NB4 (cell line): ENCODE results near the gene SERPINF2.
A peak's percentile ranks its signal among the peaks of the same experiment; 100 is the strongest.
"Not testable (repeated sequence)": the region's sequence is repeated elsewhere in the genome, so short reads cannot be mapped to it uniquely, and the experiment has no call there.

Source experiments
- DNase-seq: peaks from one replicate; pipeline ENCODE4 v3.0.0; 2010; ENCODE audit warnings: low read depth
- H3K4me3 ChIP-seq: one replicate; pipeline ENCODE4 v1.5.1; 2011; ENCODE audit warnings: mild to moderate bottlenecking, low read depth, low read length, moderate library complexity
- MYC ChIP-seq: IDR thresholded peaks from 2 replicates; pipeline ENCODE4 v1.6.1; 2011; ENCODE audit warnings: low read depth, low read length
- POLR2A ChIP-seq: IDR thresholded peaks from 2 replicates; pipeline ENCODE4 v1.6.1; 2011; ENCODE audit warnings: mild to moderate bottlenecking; ENCODE audit not compliant: insufficient read length; ENCODE audit errors: extremely low read depth
- TF ChIP-seq, protein P1 (sequence below): IDR thresholded peaks from 2 replicates; pipeline ENCODE4 v1.6.1; 2011; ENCODE audit warnings: low read depth, low read length
- TF ChIP-seq, protein P2 (sequence below): IDR thresholded peaks from one replicate; pipeline ENCODE4 v1.5.1; 2012; ENCODE audit warnings: low read depth, low read length

The SERPINF2 gene

DNA sequence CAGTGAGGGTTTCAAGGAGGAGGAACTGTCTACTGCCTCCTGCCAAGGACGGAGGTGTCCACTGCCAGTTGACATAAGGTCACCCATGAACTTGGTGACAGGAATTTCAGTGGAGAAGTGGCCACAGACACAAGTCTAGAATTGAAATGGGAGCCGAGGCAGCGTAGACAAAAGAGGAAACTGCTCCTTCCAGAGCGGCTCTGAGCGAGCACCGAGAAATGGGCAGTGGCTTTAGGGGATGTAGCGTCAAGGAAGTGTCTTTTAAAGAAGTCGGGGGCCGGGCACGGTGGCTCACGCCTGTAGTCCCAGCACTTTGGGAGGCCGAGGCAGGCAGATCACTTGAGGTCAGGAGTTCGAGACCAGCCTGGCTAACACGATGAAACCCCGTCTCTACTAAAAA, 16.1 kb downstream of the SERPINF2 start:
- TF ChIP-seq, protein P1, sequence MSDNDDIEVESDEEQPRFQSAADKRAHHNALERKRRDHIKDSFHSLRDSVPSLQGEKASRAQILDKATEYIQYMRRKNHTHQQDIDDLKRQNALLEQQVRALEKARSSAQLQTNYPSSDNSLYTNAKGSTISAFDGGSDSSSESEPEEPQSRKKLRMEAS: no peak
- TF ChIP-seq, protein P2, sequence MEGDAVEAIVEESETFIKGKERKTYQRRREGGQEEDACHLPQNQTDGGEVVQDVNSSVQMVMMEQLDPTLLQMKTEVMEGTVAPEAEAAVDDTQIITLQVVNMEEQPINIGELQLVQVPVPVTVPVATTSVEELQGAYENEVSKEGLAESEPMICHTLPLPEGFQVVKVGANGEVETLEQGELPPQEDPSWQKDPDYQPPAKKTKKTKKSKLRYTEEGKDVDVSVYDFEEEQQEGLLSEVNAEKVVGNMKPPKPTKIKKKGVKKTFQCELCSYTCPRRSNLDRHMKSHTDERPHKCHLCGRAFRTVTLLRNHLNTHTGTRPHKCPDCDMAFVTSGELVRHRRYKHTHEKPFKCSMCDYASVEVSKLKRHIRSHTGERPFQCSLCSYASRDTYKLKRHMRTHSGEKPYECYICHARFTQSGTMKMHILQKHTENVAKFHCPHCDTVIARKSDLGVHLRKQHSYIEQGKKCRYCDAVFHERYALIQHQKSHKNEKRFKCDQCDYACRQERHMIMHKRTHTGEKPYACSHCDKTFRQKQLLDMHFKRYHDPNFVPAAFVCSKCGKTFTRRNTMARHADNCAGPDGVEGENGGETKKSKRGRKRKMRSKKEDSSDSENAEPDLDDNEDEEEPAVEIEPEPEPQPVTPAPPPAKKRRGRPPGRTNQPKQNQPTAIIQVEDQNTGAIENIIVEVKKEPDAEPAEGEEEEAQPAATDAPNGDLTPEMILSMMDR: no peak
- no peak for TF ChIP-seq MYC
- no peak for TF ChIP-seq POLR2A
- DNase-seq: no peak

DNA sequence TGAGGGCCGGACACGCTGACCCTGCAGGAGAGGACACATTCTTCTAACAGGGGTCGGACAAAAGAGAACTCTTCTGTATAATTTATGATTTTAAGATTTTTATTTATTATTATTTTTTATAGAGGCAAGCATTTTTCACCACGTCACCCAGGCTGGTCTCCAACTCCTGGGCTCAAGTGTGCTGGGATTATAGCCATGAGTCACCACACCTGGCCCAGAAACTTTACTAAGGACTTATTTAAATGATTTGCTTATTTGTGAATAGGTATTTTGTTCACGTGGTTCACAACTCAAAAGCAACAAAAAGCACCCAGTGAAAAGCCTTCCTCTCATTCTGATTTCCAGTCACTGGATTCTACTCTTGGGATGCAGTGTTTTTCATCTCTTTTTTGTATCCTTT, 16.9 kb downstream of the SERPINF2 start:
- TF ChIP-seq, protein P1: no peak
- TF ChIP-seq MYC (no peak), POLR2A (no peak)
- TF ChIP-seq, protein P2: no peak

More for the DNA sequence above, 16.1 kb downstream of the SERPINF2 start:
- H3K4me3 ChIP-seq: no peak overlapping the region

DNA sequence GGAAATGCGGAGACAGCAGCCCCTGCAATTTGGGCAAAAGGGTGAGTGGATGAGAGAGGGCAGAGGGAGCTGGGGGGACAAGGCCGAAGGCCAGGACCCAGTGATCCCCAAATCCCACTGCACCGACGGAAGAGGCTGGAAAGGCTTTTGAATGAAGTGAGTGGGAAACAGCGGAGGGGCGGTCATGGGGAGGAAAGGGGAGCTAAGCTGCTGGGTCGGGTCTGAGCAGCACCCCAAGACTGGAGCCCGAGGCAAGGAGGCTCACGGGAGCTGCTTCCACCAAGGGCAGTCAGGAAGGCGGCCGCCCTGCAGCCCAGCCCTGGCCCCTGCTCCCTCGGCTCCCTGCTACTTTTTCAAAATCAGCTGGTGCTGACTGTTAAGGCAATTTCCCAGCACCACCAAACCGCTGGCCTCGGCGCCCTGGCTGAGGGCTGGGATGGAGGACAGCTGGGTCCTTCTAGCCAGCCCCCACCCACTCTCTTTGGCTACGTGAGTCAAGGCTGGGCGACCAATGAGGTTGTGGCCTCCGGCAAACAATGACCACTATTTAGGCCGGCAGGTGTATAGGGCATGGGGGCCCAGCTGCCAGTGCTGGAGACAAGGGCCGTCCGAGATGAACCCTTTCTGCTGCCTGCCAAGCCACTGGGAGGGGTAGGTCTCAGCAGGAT, 19.7 kb downstream of the SERPINF2 start:
- no peak overlapping the region for H3K4me3 ChIP-seq
- no peak for DNase-seq
- TF ChIP-seq POLR2A: peak; percentile 11
- no peak for TF ChIP-seq MYC

More for the DNA sequence above, 16.9 kb downstream of the SERPINF2 start:
- no peak overlapping the region for H3K4me3 ChIP-seq
- DNase-seq: no peak

DNA sequence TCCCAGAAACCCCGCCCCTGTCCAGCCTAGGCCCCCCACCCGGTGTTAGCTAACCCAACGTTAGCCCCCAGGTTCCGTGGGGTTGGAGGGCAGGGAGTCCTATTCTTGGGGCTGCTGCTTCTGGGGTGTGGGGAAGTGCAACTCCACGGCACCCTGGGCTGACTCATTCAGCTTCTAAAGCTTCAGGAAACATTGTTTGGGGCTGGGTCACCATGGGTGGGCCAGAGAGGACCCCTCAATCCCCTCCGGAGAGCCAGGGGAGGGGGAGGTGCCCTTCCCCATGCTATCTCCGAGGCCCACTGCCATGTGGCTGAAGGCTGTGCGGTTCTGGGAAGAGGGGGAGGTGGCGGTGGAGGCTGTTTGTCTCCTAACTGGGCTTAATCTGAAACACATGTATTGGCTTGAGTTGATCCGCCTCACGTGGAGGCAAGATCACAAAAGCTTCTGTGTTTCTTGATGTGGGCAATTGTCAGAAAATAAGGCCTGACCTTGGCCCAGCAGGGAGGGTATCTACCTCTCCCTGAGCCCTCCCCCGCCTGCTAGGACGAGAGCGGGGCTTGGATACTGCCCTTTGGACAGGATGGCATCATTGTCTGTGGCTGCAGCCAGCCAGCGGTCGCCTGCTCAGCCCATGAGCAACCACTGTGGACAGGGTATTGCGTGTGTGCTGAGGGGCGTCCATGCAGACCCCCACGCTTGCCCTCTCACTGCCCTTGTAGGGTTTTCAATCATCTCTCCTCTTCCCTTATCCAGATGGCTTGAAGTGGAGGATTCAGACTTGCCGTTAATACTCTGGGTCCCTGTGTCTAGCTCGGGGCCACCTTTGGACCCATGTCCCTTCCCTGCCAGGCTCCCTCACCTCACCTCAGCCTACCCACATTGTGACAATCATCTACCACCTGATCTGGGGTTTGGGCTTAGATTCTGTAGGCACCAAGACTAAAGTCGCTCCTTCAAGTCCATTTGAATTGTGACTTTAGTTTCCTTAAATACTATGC, 20.5 kb downstream of the SERPINF2 start:
- no peak overlapping the region for H3K4me3 ChIP-seq
- peak; percentile 62 for DNase-seq
- TF ChIP-seq POLR2A: no peak
- TF ChIP-seq, protein P2: no peak
- TF ChIP-seq, protein P1: peak; percentile 84
- TF ChIP-seq MYC: peak; percentile 86

DNA sequence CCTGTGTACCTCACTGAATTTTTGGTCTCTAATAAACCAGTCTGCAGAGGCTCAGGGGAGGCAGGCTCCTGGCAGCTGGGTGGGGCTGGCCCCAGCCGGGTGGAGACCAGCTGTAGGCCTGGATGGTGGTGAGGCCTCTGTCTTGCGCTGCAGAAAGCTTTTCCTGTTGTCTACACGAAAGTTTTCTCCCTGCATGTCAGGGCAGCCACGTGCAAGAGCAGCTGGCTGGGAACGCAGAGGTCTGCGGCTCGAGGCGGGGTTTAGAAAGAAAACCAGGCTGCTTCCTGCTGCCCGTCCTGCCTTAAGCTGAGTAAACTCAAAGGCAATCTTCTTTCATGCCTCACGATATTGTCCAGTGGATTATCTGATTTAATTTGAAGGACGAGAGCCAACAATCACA, 21.6 kb downstream of the SERPINF2 start:
- no peak overlapping the region for H3K4me3 ChIP-seq
- DNase-seq: peak; percentile 74
- TF ChIP-seq, protein P1: peak; percentile 93
- TF ChIP-seq, protein P2: no peak
- TF ChIP-seq POLR2A (no peak), MYC (peak; percentile 91)

DNA sequence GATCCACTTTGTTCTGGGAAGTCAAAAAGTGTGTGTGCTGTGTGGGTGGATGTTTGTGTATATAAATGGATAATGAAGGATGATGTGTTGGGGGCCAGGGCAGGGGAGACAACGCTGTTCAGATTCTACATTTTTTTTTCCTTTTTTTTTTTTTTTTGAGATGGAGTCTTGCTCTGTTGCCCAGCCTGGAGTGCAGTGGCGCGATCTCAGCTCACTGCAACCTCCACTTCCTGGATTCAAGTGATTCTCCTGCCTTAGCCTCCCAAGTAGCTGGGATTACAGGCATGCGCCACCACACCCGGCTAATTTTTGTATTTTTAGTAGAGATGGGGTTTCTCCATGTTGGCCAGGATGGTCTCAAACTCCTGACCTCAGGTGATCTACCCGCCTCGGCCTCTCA, 22.0 kb downstream of the SERPINF2 start:
- not testable (repeated sequence) for DNase-seq, H3K4me3 ChIP-seq
